ENCODE results near the gene ZNF487.

The ZNF487 gene

DNA sequence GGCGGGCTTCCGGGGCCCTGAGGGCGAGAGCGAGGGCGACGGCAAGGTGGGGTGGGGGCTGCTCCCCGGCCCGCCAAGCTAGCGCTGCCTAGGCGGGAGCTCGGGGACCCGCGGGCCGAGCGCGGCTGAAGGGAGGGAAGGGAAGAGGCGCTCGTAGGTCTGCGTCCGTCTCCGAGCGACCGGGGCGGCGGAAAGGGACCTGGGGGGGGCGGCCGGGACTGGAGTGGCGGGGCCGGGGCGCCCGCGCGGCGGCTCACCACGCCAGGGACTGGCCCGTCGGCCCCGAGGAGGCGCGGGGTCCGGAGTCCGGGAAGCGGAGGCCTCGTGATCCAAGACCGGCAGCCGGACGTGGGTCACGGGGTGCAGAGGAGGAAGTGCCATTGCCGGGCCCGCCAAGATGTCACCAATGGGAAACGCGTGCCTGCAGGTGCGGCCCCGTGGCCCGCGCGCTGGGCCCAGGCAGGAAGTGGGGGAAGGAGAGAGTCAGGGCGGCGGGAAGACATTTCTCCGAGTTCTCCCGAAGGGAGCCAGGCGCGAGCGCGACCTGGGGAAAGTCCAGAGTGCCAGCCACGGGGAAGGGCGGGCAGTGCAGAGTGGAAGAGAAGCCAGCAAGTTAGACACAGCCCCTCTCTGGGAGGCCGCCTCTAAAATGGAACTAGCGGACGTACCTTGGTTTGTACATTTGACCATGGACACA lies 39.8 kb upstream of the ZNF487 start (continued):
- TF ChIP-seq TCF7L2 (IDR thresholded peaks at IDR 0.05; ENCODE audit: borderline replicate concordance, low read depth, low read length), result no peak
- no peak for TF ChIP-seq ZNF292 (tag by site-specific recombination; IDR thresholded peaks at IDR 0.05; ENCODE audit: borderline replicate concordance, low read depth)
- peak; percentile 96 for TF ChIP-seq KLF10 (tag by site-specific recombination; IDR thresholded peaks at IDR 0.05)
- no peak for TF ChIP-seq ZFP41 (tag by site-specific recombination; IDR thresholded peaks at IDR 0.05; ENCODE audit: borderline replicate concordance)
- peak; percentile 70; the same call in 1 of the 2 replicates for TF ChIP-seq ZNF24 (tag by site-specific recombination; IDR thresholded peaks at IDR 0.05)
- TF ChIP-seq ZBTB10 (tag by site-specific recombination; IDR thresholded peaks at IDR 0.05), result peak; percentile 94
- TF ChIP-seq, protein P1, sequence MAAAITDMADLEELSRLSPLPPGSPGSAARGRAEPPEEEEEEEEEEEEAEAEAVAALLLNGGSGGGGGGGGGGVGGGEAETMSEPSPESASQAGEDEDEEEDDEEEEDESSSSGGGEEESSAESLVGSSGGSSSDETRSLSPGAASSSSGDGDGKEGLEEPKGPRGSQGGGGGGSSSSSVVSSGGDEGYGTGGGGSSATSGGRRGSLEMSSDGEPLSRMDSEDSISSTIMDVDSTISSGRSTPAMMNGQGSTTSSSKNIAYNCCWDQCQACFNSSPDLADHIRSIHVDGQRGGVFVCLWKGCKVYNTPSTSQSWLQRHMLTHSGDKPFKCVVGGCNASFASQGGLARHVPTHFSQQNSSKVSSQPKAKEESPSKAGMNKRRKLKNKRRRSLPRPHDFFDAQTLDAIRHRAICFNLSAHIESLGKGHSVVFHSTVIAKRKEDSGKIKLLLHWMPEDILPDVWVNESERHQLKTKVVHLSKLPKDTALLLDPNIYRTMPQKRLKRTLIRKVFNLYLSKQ (tag by site-specific recombination; IDR thresholded peaks at IDR 0.05; ENCODE audit: borderline replicate concordance), result no peak
- TF ChIP-seq, protein P2, sequence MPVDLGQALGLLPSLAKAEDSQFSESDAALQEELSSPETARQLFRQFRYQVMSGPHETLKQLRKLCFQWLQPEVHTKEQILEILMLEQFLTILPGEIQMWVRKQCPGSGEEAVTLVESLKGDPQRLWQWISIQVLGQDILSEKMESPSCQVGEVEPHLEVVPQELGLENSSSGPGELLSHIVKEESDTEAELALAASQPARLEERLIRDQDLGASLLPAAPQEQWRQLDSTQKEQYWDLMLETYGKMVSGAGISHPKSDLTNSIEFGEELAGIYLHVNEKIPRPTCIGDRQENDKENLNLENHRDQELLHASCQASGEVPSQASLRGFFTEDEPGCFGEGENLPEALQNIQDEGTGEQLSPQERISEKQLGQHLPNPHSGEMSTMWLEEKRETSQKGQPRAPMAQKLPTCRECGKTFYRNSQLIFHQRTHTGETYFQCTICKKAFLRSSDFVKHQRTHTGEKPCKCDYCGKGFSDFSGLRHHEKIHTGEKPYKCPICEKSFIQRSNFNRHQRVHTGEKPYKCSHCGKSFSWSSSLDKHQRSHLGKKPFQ (tag by site-specific recombination; IDR thresholded peaks at IDR 0.05), result no peak
- no peak for TF ChIP-seq ZNF48 (tag by site-specific recombination; IDR thresholded peaks at IDR 0.05)
- no peak for TF ChIP-seq ZNF747 (tag by site-specific recombination; IDR thresholded peaks at IDR 0.05)
- TF ChIP-seq ZIC2 (tag by site-specific recombination; IDR thresholded peaks at IDR 0.05), result no peak
- no peak for TF ChIP-seq GFI1B (tag by site-specific recombination; IDR thresholded peaks at IDR 0.05)
- no peak for TF ChIP-seq ZNF791 (tag by site-specific recombination; IDR thresholded peaks at IDR 0.05)
- no peak for TF ChIP-seq ZNF654 (tag by site-specific recombination; IDR thresholded peaks at IDR 0.05; ENCODE audit: low read depth)
- TF ChIP-seq ZNF169 (tag by site-specific recombination; IDR thresholded peaks at IDR 0.05), result no peak
- TF ChIP-seq ZNF785 (tag by site-specific recombination; IDR thresholded peaks at IDR 0.05), result no peak
- peak; percentile 51 for TF ChIP-seq OSR2 (tag by site-specific recombination; IDR thresholded peaks at IDR 0.05)
- TF ChIP-seq, protein P3, sequence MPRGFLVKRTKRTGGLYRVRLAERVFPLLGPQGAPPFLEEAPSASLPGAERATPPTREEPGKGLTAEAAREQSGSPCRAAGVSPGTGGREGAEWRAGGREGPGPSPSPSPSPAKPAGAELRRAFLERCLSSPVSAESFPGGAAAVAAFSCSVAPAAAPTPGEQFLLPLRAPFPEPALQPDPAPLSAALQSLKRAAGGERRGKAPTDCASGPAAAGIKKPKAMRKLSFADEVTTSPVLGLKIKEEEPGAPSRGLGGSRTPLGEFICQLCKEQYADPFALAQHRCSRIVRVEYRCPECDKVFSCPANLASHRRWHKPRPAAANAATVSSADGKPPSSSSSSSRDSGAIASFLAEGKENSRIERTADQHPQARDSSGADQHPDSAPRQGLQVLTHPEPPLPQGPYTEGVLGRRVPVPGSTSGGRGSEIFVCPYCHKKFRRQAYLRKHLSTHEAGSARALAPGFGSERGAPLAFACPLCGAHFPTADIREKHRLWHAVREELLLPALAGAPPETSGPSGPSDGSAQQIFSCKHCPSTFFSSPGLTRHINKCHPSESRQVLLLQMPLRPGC (tag by site-specific recombination; IDR thresholded peaks at IDR 0.05), result peak; percentile 83
- no peak for TF ChIP-seq HOXA7 (CRISPR knock-in tag; IDR thresholded peaks at IDR 0.05; ENCODE audit: borderline replicate concordance)
- no peak for TF ChIP-seq ZNF571 (tag by site-specific recombination; IDR thresholded peaks at IDR 0.05)
- TF ChIP-seq, protein P4, sequence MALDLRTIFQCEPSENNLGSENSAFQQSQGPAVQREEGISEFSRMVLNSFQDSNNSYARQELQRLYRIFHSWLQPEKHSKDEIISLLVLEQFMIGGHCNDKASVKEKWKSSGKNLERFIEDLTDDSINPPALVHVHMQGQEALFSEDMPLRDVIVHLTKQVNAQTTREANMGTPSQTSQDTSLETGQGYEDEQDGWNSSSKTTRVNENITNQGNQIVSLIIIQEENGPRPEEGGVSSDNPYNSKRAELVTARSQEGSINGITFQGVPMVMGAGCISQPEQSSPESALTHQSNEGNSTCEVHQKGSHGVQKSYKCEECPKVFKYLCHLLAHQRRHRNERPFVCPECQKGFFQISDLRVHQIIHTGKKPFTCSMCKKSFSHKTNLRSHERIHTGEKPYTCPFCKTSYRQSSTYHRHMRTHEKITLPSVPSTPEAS (tag by site-specific recombination; IDR thresholded peaks at IDR 0.05), result no peak
- no peak for TF ChIP-seq ZNF37A (tag by site-specific recombination; IDR thresholded peaks at IDR 0.05)
- TF ChIP-seq PRDM2 (tag by site-specific recombination; IDR thresholded peaks at IDR 0.05; ENCODE audit: borderline replicate concordance), result no peak
- no peak for TF ChIP-seq KLF9 (tag by site-specific recombination; IDR thresholded peaks at IDR 0.05; ENCODE audit: low read depth)
- TF ChIP-seq ZNF184 (tag by site-specific recombination; IDR thresholded peaks at IDR 0.05), result no peak
- TF ChIP-seq ZNF549 (tag by site-specific recombination; IDR thresholded peaks at IDR 0.05), result no peak

All from HEK293 (cell line).